ENCODE results near the gene MRPL18.

Gene MRPL18

GRCh38 chr6:159842035-159842434 lies 51.8 kb downstream of the MRPL18 start:
- H2AFZ ChIP-seq (ENCODE audit: low read depth, low read length): no peak overlapping the region
- H3K36me3 ChIP-seq (ENCODE audit: insufficient read depth, low read length): no peaks in the 10 kb centered on the region
- no peak for DNase-seq
- ATAC-seq (ENCODE audit: insufficient read depth, low read depth): no peak
- H3K4me2 ChIP-seq (ENCODE audit: insufficient read depth, low read length): no peak overlapping the region
- H3K9ac ChIP-seq (ENCODE audit: low read depth, low read length): no peak overlapping the region
- no peak overlapping the region for H3K27ac ChIP-seq (ENCODE audit: low read length)
- TF ChIP-seq CTCF (IDR thresholded peaks at IDR 0.05; ENCODE audit: borderline replicate concordance, extremely low read depth, low read length, poor library complexity, severe bottlenecking) (no peak), EZH2 (IDR thresholded peaks at IDR 0.05; ENCODE audit: borderline replicate concordance, low read depth, low read length, severe bottlenecking) (no peak)
- H3K27me3 ChIP-seq (ENCODE audit: insufficient read depth, low read length, poor library complexity): no peaks in the 10 kb centered on the region
- H3K79me2 ChIP-seq (ENCODE audit: insufficient read depth, low read length): no peaks in the 10 kb centered on the region
- no peaks in the 10 kb centered on the region for H4K20me1 ChIP-seq (ENCODE audit: insufficient read depth, low read length)
- H3K4me3 ChIP-seq (ENCODE audit: low read depth in 1 of 2, low read length in 2 of 2): no peak overlapping the region
- peaks cover 13% of the 10 kb centered on the region for H3K4me1 ChIP-seq (ENCODE audit: insufficient read depth, low read length)
- no peaks in the 10 kb centered on the region for H3K9me3 ChIP-seq (ENCODE audit: insufficient read depth, low read length, severe bottlenecking)

GRCh38 chr6:159844737-159845645 lies 54.7 kb downstream of the MRPL18 start:
- TF ChIP-seq EZH2 (IDR thresholded peaks at IDR 0.05; ENCODE audit: borderline replicate concordance, low read depth, low read length, severe bottlenecking) (no peak), CTCF (IDR thresholded peaks at IDR 0.05; ENCODE audit: borderline replicate concordance, extremely low read depth, low read length, poor library complexity, severe bottlenecking) (no peak)
- Histone ChIP-seq H3K36me3 (ENCODE audit: insufficient read depth, low read length) (no peaks in the 10 kb centered on the region), H3K4me2 (ENCODE audit: insufficient read depth, low read length) (no peak overlapping the region), H3K4me3 (ENCODE audit: low read depth in 1 of 2, low read length in 2 of 2) (no peak overlapping the region), H3K9me3 (ENCODE audit: insufficient read depth, low read length, severe bottlenecking) (no peaks in the 10 kb centered on the region), H3K79me2 (ENCODE audit: insufficient read depth, low read length) (no peaks in the 10 kb centered on the region), H3K4me1 (ENCODE audit: insufficient read depth, low read length) (peaks cover 13% of the 10 kb centered on the region), H3K27ac (ENCODE audit: low read length) (peak overlapping the region; percentile 72), H2AFZ (ENCODE audit: low read depth, low read length) (0 out of 2 replicates have a peak overlapping the region, but pooled peaks have one; percentile 70), H3K27me3 (ENCODE audit: insufficient read depth, low read length, poor library complexity) (no peaks in the 10 kb centered on the region), H3K9ac (ENCODE audit: low read depth, low read length) (0 out of 2 replicates have a peak overlapping the region, but pooled peaks have one; percentile 27), H4K20me1 (ENCODE audit: insufficient read depth, low read length) (no peaks in the 10 kb centered on the region)
- 0 out of 3 replicates have a peak, but pooled peaks have one; percentile 22 for ATAC-seq (ENCODE audit: insufficient read depth, low read depth)
- no peak for DNase-seq

Measured in DND-41 (cell line).